HepG2 (cell line): ENCODE data around the gene ZBTB2. TPM values are rescaled to one million over a fixed set of nuclear protein-coding genes. Genes with fewer than 3 reads are reported as not detected.

Experiments used
- ATAC-seq: fragments of 200-7000 bp; cut with Tn5 transposase; 3 replicates; pipeline ENCODE4 v1.9.1; 2020; ENCODE audit warnings: mild to moderate bottlenecking, moderate library complexity
- BruUV-seq: library from RNA; stranded (reverse); fragments of 400-500 nt; replicated peaks from 2 replicates; lab custom pipeline; 2021; lab: Mats Ljungman, UMichigan
- CTCF ChIA-PET: fragments of 300-600 bp; formaldehyde crosslinking; extraction: SDS; loops from one replicate; lab custom pipeline; 2021; ENCODE audit warnings: low total read pairs, inconsistent platforms, low intra/inter-chr PET ratio; lab: Yijun Ruan, JAX
- POLR2A ChIA-PET: fragments of 350-600 bp; sonication (Branson Sonifier 250); formaldehyde crosslinking; loops from one replicate; lab custom pipeline; 2020; ENCODE audit warnings: antibody characterized with exemption, inconsistent platforms; lab: Yijun Ruan, JAX
- DNase-seq: peaks from one replicate; pipeline ENCODE4 v3.0.0-alpha.2; 2015; ENCODE audit warnings: low spot score
- FAIRE-seq: peaks from 3 replicates; lab custom pipeline; 2011; peaks lifted over from hg19 to GRCh38; lab: Jason Lieb, UNC
- H2AFZ ChIP-seq: one replicate; pipeline ENCODE4 v1.6.1; 2011; ENCODE audit warnings: low read length, inconsistent platforms
- H3K27ac ChIP-seq: fragments of 300-600 bp; 3 replicates; pipeline ENCODE4 v1.8.0; 2011; ENCODE audit warnings: mixed run types, mild to moderate bottlenecking, mixed read lengths, low read length, inconsistent platforms; ENCODE audit not compliant: insufficient read depth; ENCODE audit errors: extremely low read length
- H3K27me3 ChIP-seq, 2 experiments: fragments of 200-600 bp in 1 of 2; 2 replicates in 1 of 2; 3 replicates in 1 of 2; pipeline versions ENCODE4 v1.6.0 to v1.8.0; 2011; ENCODE audit warnings: low read length in 2 of 2, mild to moderate bottlenecking in 2 of 2, moderate library complexity in 2 of 2, inconsistent platforms in 1 of 2; ENCODE audit not compliant: insufficient read depth in 2 of 2, control insufficient read depth in 1 of 2
- H3K36me3 ChIP-seq, 2 experiments: fragments of 200-600 bp in 1 of 2; replicated peaks in 1 of 2; 2 replicates in 1 of 2; 3 replicates in 1 of 2; pipeline versions ENCODE4 v1.5.1 to v1.8.0; 2011; ENCODE audit warnings: low read length in 2 of 2, inconsistent platforms in 1 of 2; ENCODE audit not compliant: insufficient read depth in 2 of 2, control insufficient read depth in 1 of 2
- H3K4me1 ChIP-seq: 2 replicates; pipeline ENCODE4 v1.5.1; 2012; ENCODE audit warnings: low read length, inconsistent platforms; ENCODE audit not compliant: insufficient read depth
- H3K4me2 ChIP-seq: 2 replicates; pipeline ENCODE4 v1.6.0; 2011; ENCODE audit warnings: low read depth, low read length, inconsistent platforms
- H3K4me3 ChIP-seq, 3 experiments: fragments of 200-600 bp in 1 of 3; sonication (generic), shearing (Covaris generic) in 1 of 3; replicated peaks in 1 of 3; 2 replicates each; pipeline ENCODE4 v1.5.1; 2011 to 2016; ENCODE audit warnings: low read length in 3 of 3, inconsistent platforms in 2 of 3, low read depth in 2 of 3, mild to moderate bottlenecking in 2 of 3, control low read depth in 1 of 3, mixed read lengths in 1 of 3; ENCODE audit not compliant: insufficient read depth in 1 of 3
- H3K79me2 ChIP-seq: one replicate; pipeline ENCODE4 v1.6.1; 2011; ENCODE audit warnings: low read length, inconsistent platforms; ENCODE audit not compliant: insufficient read depth
- H3K9ac ChIP-seq: 2 replicates; pipeline ENCODE4 v1.6.0; 2011; ENCODE audit warnings: mild to moderate bottlenecking, low read depth, low read length, inconsistent platforms; ENCODE audit not compliant: insufficient read depth
- H3K9me3 ChIP-seq: 2 replicates; pipeline ENCODE4 v1.5.1; 2012; ENCODE audit warnings: mild to moderate bottlenecking, low read length
- H4K20me1 ChIP-seq: 2 replicates; pipeline ENCODE4 v1.6.0; 2011; ENCODE audit warnings: inconsistent platforms, mild to moderate bottlenecking, low read length, moderate library complexity; ENCODE audit not compliant: insufficient read depth
- MED8 ChIP-seq: sonication (generic); formaldehyde crosslinking; IDR thresholded peaks from 2 replicates; pipeline ENCODE4 v1.8.1; 2023; ENCODE audit warnings: mild to moderate bottlenecking, missing genetic modification reagents; ENCODE audit not compliant: insufficient replicate concordance
- MTA1 ChIP-seq: sonication (generic); formaldehyde crosslinking; IDR thresholded peaks from 2 replicates; pipeline ENCODE4 v1.4.0; 2020; ENCODE audit warnings: missing genetic modification reagents, mild to moderate bottlenecking, borderline replicate concordance
- NR1H2 ChIP-seq: sonication (generic); formaldehyde crosslinking; IDR thresholded peaks from 2 replicates; pipeline ENCODE4 v1.8.1; 2022; ENCODE audit warnings: low read depth, missing genetic modification reagents, borderline replicate concordance
- PRDM10 ChIP-seq: sonication (generic); formaldehyde crosslinking; IDR thresholded peaks from 2 replicates; pipeline ENCODE4 v1.4.0; 2020; ENCODE audit warnings: low read depth, missing genetic modification reagents
- SALL1 ChIP-seq: sonication (generic); formaldehyde crosslinking; IDR thresholded peaks from 2 replicates; pipeline ENCODE4 v1.8.0; 2022; ENCODE audit warnings: mild to moderate bottlenecking, missing genetic modification reagents
- SMAD3 ChIP-seq: sonication (generic); formaldehyde crosslinking; IDR thresholded peaks from 2 replicates; pipeline ENCODE4 v1.4.0; 2020; ENCODE audit warnings: missing genetic modification reagents
- TFDP2 ChIP-seq: sonication (generic); formaldehyde crosslinking; IDR thresholded peaks from 2 replicates; pipeline ENCODE4 v1.4.0; 2020; ENCODE audit warnings: missing genetic modification reagents
- TRIM22 ChIP-seq: fragments of 450-650 bp; IDR thresholded peaks from 2 replicates; pipeline ENCODE4 v1.6.1; 2017
- ZNF280B ChIP-seq: sonication (generic); formaldehyde crosslinking; IDR thresholded peaks from 2 replicates; pipeline ENCODE4 v1.5.0; 2020; ENCODE audit warnings: missing genetic modification reagents, mild to moderate bottlenecking, borderline replicate concordance
- ZNF329 ChIP-seq: sonication (generic); formaldehyde crosslinking; IDR thresholded peaks from 2 replicates; pipeline ENCODE4 v1.9.0; 2021; ENCODE audit warnings: low read depth, mild to moderate bottlenecking, missing genetic modification reagents
- ZNF331 ChIP-seq: sonication (generic); formaldehyde crosslinking; IDR thresholded peaks from 2 replicates; pipeline ENCODE4 v1.4.0; 2020; ENCODE audit warnings: missing genetic modification reagents
- ZNF652 ChIP-seq: IDR thresholded peaks from 2 replicates; pipeline ENCODE4 v1.6.1; 2016; ENCODE audit warnings: low read depth, borderline replicate concordance
- ZNF761 ChIP-seq: sonication (generic); formaldehyde crosslinking; conservative IDR thresholded peaks from 2 replicates; pipeline ENCODE4 v1.4.0; 2020; ENCODE audit warnings: mild to moderate bottlenecking, missing genetic modification reagents
- ZNF777 ChIP-seq: sonication (generic); formaldehyde crosslinking; IDR thresholded peaks from 2 replicates; pipeline ENCODE4 v1.4.0; 2020; ENCODE audit warnings: missing genetic modification reagents
- WGBS: methylation state at CpG from one replicate; pipeline ENCODE4 v1.1.6; 2017; ENCODE audit warnings: low lambda C conversion rate; 5-methylcytosine and 5-hydroxymethylcytosine counted together
- in situ Hi-C: cut with HindIII; loops from 2 replicates; pipeline ENCODE4 v1.10.0; 2017; ENCODE audit warnings: low pct_unique_long_range_greater_than_20kb; ENCODE audit not compliant: extremely low pct_ligation_motif_present
- intact Hi-C: fragments of 100-400 bp; cut with micrococcal nuclease; formaldehyde crosslinking; loops from one replicate; pipeline ENCODE4 v1.10.0; 2022; ENCODE audit not compliant: unreplicated experiment
- polyA plus RNA-seq, 8 experiments: library from polyadenylated mRNA; depleted of rRNA in 3 of 8; stranded (reverse) in 7 of 8; unstranded in 1 of 8; fragments of >200 nt; fragmentation: Illumina TruSeq in 4 of 8; extraction: Trizol in 4 of 8; gene quantifications; 2 replicates each; pipeline versions ENCODE4 v1.2.1 to v1.2.3, GENCODE V29; 2011 to 2016; ENCODE audit warnings: low read depth in 4 of 8, missing spikeins in 1 of 8, mixed read lengths in 1 of 8; ENCODE audit not compliant: insufficient read depth in 1 of 8
- total RNA-seq, 5 experiments: library from RNA; depleted of rRNA; stranded (reverse); fragments of >200 nt; fragmentation: Illumina TruSeq; extraction: Trizol; gene quantifications; 2 replicates each; pipeline ENCODE4 v1.2.3, GENCODE V29; 2016; ENCODE audit warnings: low read depth in 1 of 5

ZBTB2 gene
- total and polyA plus RNA-seq, 2 of the 13 experiments (the other 11 are each of a cell fraction or from before 2014, with no cell fraction given): 15.4 to 22.8 TPM

- Histone ChIP-seq H3K4me1 (peaks cover 45% of the 10 kb centered on the region), H3K4me2 (peak overlapping the region; percentile 84), H3K9me3 (no peaks in the 10 kb centered on the region), H3K4me3 (peak overlapping the region; percentile 59 to 81 (median 70)), H2AFZ (peak overlapping the region; percentile 77), H3K36me3 (no peaks in the 10 kb centered on the region), H3K9ac (peak overlapping the region; percentile 65), H3K27ac (no peak overlapping the region), H4K20me1 (no peaks in the 10 kb centered on the region), H3K27me3 (no peaks in the 10 kb centered on the region), H3K79me2 (no peaks in the 10 kb centered on the region)
- FAIRE-seq: no peak
- POLR2A ChIA-PET: interaction anchor here (0.9 to 3.1 kb wide), 12 partner anchors 10 to 433 kb away, joined by 3 to 17 read pairs (median 4); no protein-coding TSS in a partner anchor
- intact Hi-C loops: loop anchor here (2.0 to 10.0 kb wide), 3 partner anchors 121 to 257 kb away; no protein-coding TSS in a partner anchor
- in situ Hi-C loops: loop anchor here (5.0 to 25.0 kb wide), 3 partner anchors 313 to 913 kb away; no protein-coding TSS in a partner anchor
- BruUV-seq: no TSS peak
- CTCF ChIA-PET: interaction anchor here (0.7 to 5.5 kb wide), 6 partner anchors 9 to 433 kb away, joined by 3 to 67 read pairs (median 4); no protein-coding TSS in a partner anchor
- DNase-seq: peak; percentile 62
- whole genome bisulfite sequencing: 3% methylated on average over 40 of the region's 46 CpGs
- ATAC-seq: peak; percentile 86
- TF ChIP-seq SMAD3 (CRISPR knock-in tag) (no peak), ZNF761 (CRISPR knock-in tag) (no peak), SALL1 (no peak; the same call in 1 of the 2 replicates), MTA1 (CRISPR knock-in tag) (peak; percentile 69; the same call in 1 of the 2 replicates), TFDP2 (CRISPR knock-in tag) (peak; percentile 62; the same call in 1 of the 2 replicates), ZNF329 (CRISPR knock-in tag) (no peak), ZNF777 (CRISPR knock-in tag) (peak; percentile 95), NR1H2 (no peak), ZNF280B (CRISPR knock-in tag) (peak; percentile 80; the same call in 1 of the 2 replicates), TRIM22 (no peak), ZNF331 (CRISPR knock-in tag) (0 out of 2 replicates have a peak, but pooled peaks have one; percentile 20), PRDM10 (CRISPR knock-in tag) (0 out of 2 replicates have a peak, but pooled peaks have one; percentile 28), MED8 (CRISPR knock-in tag) (no peak), ZNF652 (no peak)
These were observed 66.0 kb downstream of the ZBTB2 start for GRCh38 chr6:151325075-151326050.
